ENCODE data around the gene VCX2.
A peak's percentile ranks its signal among the peaks of the same experiment; 100 is the strongest.

VCX2 gene

DNA sequence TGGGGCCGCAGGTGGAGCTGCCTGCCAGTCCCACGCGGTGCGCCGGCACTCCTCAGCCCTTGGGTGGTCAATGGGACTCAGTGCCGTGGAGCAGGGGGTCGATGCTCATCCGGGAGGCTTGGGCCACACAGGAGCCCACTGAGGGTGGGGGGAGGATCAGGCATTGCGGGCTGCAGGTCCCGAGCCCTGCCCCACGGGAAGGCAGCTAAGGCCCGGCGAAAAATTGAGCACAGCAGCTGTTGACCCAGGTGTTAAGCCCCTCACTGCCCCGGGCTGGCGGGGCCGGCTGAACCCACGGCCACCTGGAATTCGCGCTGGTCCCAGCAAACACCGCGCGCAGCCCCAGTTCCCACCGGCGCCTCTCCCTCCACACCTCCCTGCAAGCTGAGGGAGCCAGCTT lies 26.1 kb downstream of the VCX2 start:
- no peak overlapping the region for H3K4me3 ChIP-seq (ENCODE audit: low read depth, low read length)
- TF ChIP-seq, protein P1, sequence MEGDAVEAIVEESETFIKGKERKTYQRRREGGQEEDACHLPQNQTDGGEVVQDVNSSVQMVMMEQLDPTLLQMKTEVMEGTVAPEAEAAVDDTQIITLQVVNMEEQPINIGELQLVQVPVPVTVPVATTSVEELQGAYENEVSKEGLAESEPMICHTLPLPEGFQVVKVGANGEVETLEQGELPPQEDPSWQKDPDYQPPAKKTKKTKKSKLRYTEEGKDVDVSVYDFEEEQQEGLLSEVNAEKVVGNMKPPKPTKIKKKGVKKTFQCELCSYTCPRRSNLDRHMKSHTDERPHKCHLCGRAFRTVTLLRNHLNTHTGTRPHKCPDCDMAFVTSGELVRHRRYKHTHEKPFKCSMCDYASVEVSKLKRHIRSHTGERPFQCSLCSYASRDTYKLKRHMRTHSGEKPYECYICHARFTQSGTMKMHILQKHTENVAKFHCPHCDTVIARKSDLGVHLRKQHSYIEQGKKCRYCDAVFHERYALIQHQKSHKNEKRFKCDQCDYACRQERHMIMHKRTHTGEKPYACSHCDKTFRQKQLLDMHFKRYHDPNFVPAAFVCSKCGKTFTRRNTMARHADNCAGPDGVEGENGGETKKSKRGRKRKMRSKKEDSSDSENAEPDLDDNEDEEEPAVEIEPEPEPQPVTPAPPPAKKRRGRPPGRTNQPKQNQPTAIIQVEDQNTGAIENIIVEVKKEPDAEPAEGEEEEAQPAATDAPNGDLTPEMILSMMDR (conservative IDR thresholded peaks at IDR 0.05; ENCODE audit: low read depth, low read length): no peak
- DNase-seq (ENCODE audit: low read depth): no peak

DNA sequence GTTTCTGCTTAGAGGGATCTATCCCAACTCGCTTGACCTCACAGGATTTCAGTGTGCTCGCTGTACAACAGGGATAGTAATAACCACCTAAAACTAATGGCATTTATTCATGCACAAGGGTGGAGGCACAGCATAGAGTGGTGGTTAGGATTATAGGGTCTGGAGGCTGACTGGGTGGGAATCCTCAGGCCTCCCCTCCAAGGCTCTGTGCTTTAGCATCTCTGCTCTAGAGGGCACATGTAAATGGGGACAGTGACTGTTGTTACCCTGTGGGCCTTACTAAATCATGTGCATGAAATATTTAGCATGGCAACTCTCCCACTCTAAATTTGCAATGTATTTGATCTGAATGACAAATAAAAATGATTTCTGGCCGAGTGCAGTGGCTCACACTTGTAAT lies 29.2 kb downstream of the VCX2 start:
- H3K4me3 ChIP-seq (ENCODE audit: low read depth, low read length): no peak overlapping the region
- DNase-seq (ENCODE audit: low read depth): no peak
- TF ChIP-seq, protein P1 (conservative IDR thresholded peaks at IDR 0.05; ENCODE audit: low read depth, low read length): no peak

DNA sequence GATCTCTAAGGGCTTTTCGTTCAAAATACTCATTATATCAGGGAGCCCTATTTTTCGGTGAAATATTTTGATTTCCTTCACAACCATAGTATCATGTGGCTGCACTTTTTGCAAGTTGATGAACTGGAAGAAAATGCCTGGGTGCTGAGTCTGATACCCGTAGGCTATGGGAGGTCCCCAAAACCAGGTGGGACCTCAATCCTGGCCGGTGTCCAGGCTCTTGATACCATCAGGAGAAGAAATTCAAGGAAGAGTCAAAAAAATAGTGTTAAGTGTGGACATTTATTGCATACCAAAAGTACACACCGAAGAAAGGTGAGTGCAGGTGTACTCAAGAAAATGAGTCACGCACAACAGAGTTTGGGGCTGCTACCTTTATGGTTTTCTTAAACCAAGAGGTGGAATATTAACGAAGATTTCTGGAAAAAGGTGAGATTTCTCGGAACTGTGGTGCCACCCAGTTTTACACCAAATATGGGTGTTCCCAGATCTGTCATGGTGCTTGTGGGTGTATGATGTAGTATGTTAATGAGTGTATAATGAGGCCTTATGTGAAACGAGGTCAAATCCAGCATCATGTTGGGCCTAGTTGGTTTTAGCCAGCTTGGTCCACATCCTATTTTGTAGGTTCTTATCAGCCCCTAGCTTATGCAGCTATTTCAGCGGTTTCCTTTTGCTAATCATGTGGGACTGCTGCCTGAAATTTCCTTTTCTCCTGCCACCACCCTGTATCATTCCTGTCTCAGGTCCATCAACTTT lies 29.9 kb downstream of the VCX2 start:
- no peak overlapping the region for H3K4me3 ChIP-seq (ENCODE audit: low read depth, low read length)
- TF ChIP-seq, protein P1 (conservative IDR thresholded peaks at IDR 0.05; ENCODE audit: low read depth, low read length): no peak
- DNase-seq (ENCODE audit: low read depth): no peak

DNA sequence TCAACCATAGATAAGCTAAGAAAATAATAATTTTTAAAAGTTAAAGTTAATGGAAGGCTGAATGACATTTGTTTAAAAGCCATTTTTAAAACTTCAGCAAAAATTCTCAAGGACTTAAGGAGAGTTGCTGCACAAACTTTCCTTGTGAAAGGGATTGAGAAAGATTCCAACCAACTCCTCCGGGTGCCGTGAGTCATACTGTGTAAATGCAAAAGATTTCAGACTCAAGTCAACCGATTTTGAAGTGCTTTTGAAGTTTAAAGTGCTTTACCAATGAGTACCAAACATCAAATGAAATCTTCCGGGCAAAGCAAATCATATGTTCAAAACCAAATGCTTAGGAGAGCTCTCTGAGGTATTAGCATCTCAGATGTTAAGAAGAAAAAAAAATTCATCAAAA lies 31.4 kb downstream of the VCX2 start:
- TF ChIP-seq, protein P1 (conservative IDR thresholded peaks at IDR 0.05; ENCODE audit: low read depth, low read length): no peak
- H3K4me3 ChIP-seq (ENCODE audit: low read depth, low read length): no peak overlapping the region
- DNase-seq (ENCODE audit: low read depth): peak; percentile 15

DNA sequence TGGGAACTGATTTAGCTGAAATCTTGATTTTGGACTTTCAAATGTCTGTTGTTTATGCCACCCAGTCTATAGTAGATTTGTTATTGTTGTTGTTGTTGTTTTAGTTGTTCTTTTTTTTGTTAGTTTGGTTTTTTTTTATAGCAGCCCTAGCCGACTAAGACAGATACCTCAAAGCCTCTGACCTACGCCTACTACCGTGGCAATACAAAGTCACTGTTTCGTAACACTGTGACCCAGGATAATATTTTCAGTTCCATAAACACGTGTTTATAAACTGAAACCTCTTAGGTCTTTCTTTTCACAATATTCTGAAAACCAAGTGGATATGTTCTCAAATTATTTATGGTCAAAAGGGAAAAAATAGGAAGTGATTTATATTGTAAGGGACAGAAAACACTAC lies 32.8 kb downstream of the VCX2 start:
- no peak for DNase-seq (ENCODE audit: low read depth)
- TF ChIP-seq, protein P1 (conservative IDR thresholded peaks at IDR 0.05; ENCODE audit: low read depth, low read length): no peak
- no peak overlapping the region for H3K4me3 ChIP-seq (ENCODE audit: low read depth, low read length)

DNA sequence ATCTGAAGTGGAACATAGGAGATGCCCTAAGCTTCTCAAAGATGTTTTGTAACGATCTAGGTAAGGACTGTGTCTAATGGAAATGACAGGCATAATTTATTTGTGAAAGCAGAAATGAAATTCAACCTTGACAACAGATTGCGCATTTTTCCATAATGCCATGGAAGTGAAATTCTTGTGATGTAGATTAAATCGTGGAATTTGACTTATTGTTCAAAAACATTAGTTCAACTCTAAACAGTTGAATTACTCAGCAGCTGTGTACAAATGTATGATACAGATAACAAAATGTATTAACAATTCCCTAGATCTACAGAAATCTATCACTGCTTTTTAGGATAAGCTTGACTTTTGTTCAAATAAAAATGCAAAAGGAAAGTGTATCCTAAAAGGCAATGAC lies 44.4 kb downstream of the VCX2 start:
- no peak overlapping the region for H3K4me3 ChIP-seq (ENCODE audit: low read depth, low read length)
- TF ChIP-seq, protein P1 (conservative IDR thresholded peaks at IDR 0.05; ENCODE audit: low read depth, low read length): no peak
- no peak for DNase-seq (ENCODE audit: low read depth)

DNA sequence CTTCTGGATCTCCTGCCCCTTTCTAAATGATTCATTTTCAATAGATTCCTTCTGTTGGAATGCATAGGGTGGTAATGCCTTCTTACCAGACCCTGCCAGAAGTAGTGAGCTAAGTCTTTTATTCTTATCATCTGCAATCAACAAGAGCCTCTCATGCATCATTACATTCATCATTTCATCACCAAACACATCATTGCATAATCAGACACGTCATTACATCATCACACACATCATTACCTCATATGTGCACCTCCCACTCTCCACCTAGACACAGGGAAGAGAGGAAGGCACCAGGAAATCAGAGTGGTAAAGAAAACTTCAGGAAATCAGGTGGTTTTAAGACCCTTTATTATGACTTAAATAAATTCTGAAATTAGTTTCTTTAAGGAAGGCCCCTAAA lies 45.0 kb downstream of the VCX2 start:
- TF ChIP-seq, protein P1 (conservative IDR thresholded peaks at IDR 0.05; ENCODE audit: low read depth, low read length): no peak
- H3K4me3 ChIP-seq (ENCODE audit: low read depth, low read length): no peak overlapping the region
- no peak for DNase-seq (ENCODE audit: low read depth)
